Transverse colon (tissue), 3 donors: ENCODE results near the gene ARHGAP22.

ENCODE experiments used
- POLR2A ChIP-seq: fragments of 450-650 bp; IDR thresholded peaks from one replicate; pipeline ENCODE4 v1.6.1; 2016; ENCODE audit warnings: antibody characterized with exemption, mild to moderate bottlenecking, moderate library complexity
- TF ChIP-seq, protein P1 (sequence below), 5 experiments: fragments of 200-600 bp in 3 of 5; fragments of 450-650 bp in 2 of 5; sonication (generic) in 3 of 5; IDR thresholded peaks; 1 replicate in 2 of 5; 2 replicates in 3 of 5; pipeline ENCODE4 v1.5.1; 2016 to 2017; ENCODE audit warnings: antibody characterized with exemption in 5 of 5, inconsistent platforms in 3 of 5, mild to moderate bottlenecking in 2 of 5, moderate library complexity in 1 of 5

- TF ChIP-seq, protein P1, sequence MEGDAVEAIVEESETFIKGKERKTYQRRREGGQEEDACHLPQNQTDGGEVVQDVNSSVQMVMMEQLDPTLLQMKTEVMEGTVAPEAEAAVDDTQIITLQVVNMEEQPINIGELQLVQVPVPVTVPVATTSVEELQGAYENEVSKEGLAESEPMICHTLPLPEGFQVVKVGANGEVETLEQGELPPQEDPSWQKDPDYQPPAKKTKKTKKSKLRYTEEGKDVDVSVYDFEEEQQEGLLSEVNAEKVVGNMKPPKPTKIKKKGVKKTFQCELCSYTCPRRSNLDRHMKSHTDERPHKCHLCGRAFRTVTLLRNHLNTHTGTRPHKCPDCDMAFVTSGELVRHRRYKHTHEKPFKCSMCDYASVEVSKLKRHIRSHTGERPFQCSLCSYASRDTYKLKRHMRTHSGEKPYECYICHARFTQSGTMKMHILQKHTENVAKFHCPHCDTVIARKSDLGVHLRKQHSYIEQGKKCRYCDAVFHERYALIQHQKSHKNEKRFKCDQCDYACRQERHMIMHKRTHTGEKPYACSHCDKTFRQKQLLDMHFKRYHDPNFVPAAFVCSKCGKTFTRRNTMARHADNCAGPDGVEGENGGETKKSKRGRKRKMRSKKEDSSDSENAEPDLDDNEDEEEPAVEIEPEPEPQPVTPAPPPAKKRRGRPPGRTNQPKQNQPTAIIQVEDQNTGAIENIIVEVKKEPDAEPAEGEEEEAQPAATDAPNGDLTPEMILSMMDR (IDR thresholded peaks at IDR 0.05): no peak
- TF ChIP-seq POLR2A: no peak
Measured at GRCh38 chr10:48526011-48526821, 78.7 kb downstream of the ARHGAP22 start.
